ENCODE results near the gene PARD3B. TPM values are rescaled to one million over a fixed set of nuclear protein-coding genes. Genes with fewer than 3 reads are reported as not detected.

Gene PARD3B
- polyA plus RNA-seq, 3 donors, result 33.1 to 35.6 (median 33.6) TPM

- DNase-seq (ENCODE audit: extremely low read depth in 1 of 11, low read depth in 9 of 11, low spot score in 4 of 11), result no peak
Measured at GRCh38 chr2:204989877-204990276, 444.6 kb downstream of the PARD3B start.

- no peak for DNase-seq (ENCODE audit: extremely low read depth in 1 of 11, low read depth in 9 of 11, low spot score in 4 of 11)
Measured at GRCh38 chr2:205001300-205001966, 456.2 kb downstream of the PARD3B start.

- no peak for DNase-seq (ENCODE audit: extremely low read depth in 1 of 11, low read depth in 9 of 11, low spot score in 4 of 11)
Measured at GRCh38 chr2:205002390-205002789, 457.1 kb downstream of the PARD3B start.

- DNase-seq (ENCODE audit: extremely low read depth in 1 of 11, low read depth in 9 of 11, low spot score in 4 of 11), result no peak
Measured at GRCh38 chr2:205003288-205003687, 458.0 kb downstream of the PARD3B start.

- DNase-seq (ENCODE audit: extremely low read depth in 1 of 11, low read depth in 9 of 11, low spot score in 4 of 11), result no peak
Measured at GRCh38 chr2:205010196-205010595, 464.9 kb downstream of the PARD3B start.

GRCh38 chr2:205011031-205011430 is 465.8 kb downstream of the PARD3B start:
- DNase-seq (ENCODE audit: extremely low read depth in 1 of 11, low read depth in 9 of 11, low spot score in 4 of 11), result no peak

- no peak for DNase-seq (ENCODE audit: extremely low read depth in 1 of 11, low read depth in 9 of 11, low spot score in 4 of 11)
Measured at GRCh38 chr2:205012961-205013360, 467.7 kb downstream of the PARD3B start.

GRCh38 chr2:205013586-205013985 is 468.3 kb downstream of the PARD3B start:
- no peak for DNase-seq (ENCODE audit: extremely low read depth in 1 of 11, low read depth in 9 of 11, low spot score in 4 of 11)

- DNase-seq (ENCODE audit: extremely low read depth in 1 of 11, low read depth in 9 of 11, low spot score in 4 of 11), result no peak
Measured at GRCh38 chr2:205014201-205014600, 468.9 kb downstream of the PARD3B start.

GRCh38 chr2:205017381-205017780 is 472.1 kb downstream of the PARD3B start:
- DNase-seq (ENCODE audit: extremely low read depth in 1 of 11, low read depth in 9 of 11, low spot score in 4 of 11), result no peak

- no peak for DNase-seq (ENCODE audit: extremely low read depth in 1 of 11, low read depth in 9 of 11, low spot score in 4 of 11)
Measured at GRCh38 chr2:205017912-205018311, 472.6 kb downstream of the PARD3B start.

- DNase-seq (ENCODE audit: extremely low read depth in 1 of 11, low read depth in 9 of 11, low spot score in 4 of 11), result no peak
Measured at GRCh38 chr2:205020673-205021072, 475.4 kb downstream of the PARD3B start.

- no peak for DNase-seq (ENCODE audit: extremely low read depth in 1 of 11, low read depth in 9 of 11, low spot score in 4 of 11)
Measured at GRCh38 chr2:205022841-205023240, 477.6 kb downstream of the PARD3B start.

GRCh38 chr2:205024822-205025518 is 479.7 kb downstream of the PARD3B start:
- DNase-seq (ENCODE audit: extremely low read depth in 1 of 11, low read depth in 9 of 11, low spot score in 4 of 11), result no peak

GRCh38 chr2:205025580-205026240 is 480.4 kb downstream of the PARD3B start:
- DNase-seq (ENCODE audit: extremely low read depth in 1 of 11, low read depth in 9 of 11, low spot score in 4 of 11), result no peak

- no peak for DNase-seq (ENCODE audit: extremely low read depth in 1 of 11, low read depth in 9 of 11, low spot score in 4 of 11)
Measured at GRCh38 chr2:205030695-205031094, 485.4 kb downstream of the PARD3B start.

GRCh38 chr2:205032093-205032551 is 486.8 kb downstream of the PARD3B start:
- no peak for DNase-seq (ENCODE audit: extremely low read depth in 1 of 11, low read depth in 9 of 11, low spot score in 4 of 11)

- no peak for DNase-seq (ENCODE audit: extremely low read depth in 1 of 11, low read depth in 9 of 11, low spot score in 4 of 11)
Measured at GRCh38 chr2:205033431-205033830, 488.2 kb downstream of the PARD3B start.

GRCh38 chr2:205034034-205034433 is 488.8 kb downstream of the PARD3B start:
- no peak for DNase-seq (ENCODE audit: extremely low read depth in 1 of 11, low read depth in 9 of 11, low spot score in 4 of 11)

GRCh38 chr2:205040323-205040722 is 495.0 kb downstream of the PARD3B start:
- no peak for DNase-seq (ENCODE audit: extremely low read depth in 1 of 11, low read depth in 9 of 11, low spot score in 4 of 11)

All from renal cortex interstitium (tissue), 11 donors.